Activated T-helper 17 cell treated with anti-CD3 and anti-CD28 coated beads, Interleukin-2, amount 50 U/mL, for 72 hours (primary cell): Measurements from ENCODE around the gene SGK2. TPM values are rescaled to one million over a fixed set of nuclear protein-coding genes. Genes with fewer than 3 reads are reported as not detected.
A peak's percentile ranks its signal among the peaks of the same experiment; 100 is the strongest.

Experiments used
- ATAC-seq: fragments of 150-1000 bp; cut with Tn5 transposase; replicated peaks from 2 replicates; pipeline ENCODE4 v1.10.0; 2021; ENCODE audit warnings: mild to moderate bottlenecking, moderate library complexity
- H3K27ac Mint-ChIP-seq: one replicate; pipeline ENCODE4 v1.8.0; 2022; ENCODE audit warnings: mixed read lengths
- H3K27me3 Mint-ChIP-seq: one replicate; pipeline ENCODE4 v1.8.0; 2022; ENCODE audit warnings: mixed read lengths
- H3K36me3 Mint-ChIP-seq: one replicate; pipeline ENCODE4 v1.8.0; 2022; ENCODE audit warnings: low read depth, mild to moderate bottlenecking, mixed read lengths
- H3K4me1 Mint-ChIP-seq: one replicate; pipeline ENCODE4 v1.8.0; 2022; ENCODE audit warnings: mixed read lengths
- H3K4me3 Mint-ChIP-seq: one replicate; pipeline ENCODE4 v1.8.0; 2022; ENCODE audit warnings: mild to moderate bottlenecking, mixed read lengths
- H3K9me3 Mint-ChIP-seq: one replicate; pipeline ENCODE4 v1.8.0; 2022; ENCODE audit warnings: mixed read lengths
- total RNA-seq, 2 donors: library from RNA; stranded (reverse); gene quantifications; one replicate each; pipeline ENCODE4 v1.2.3, GENCODE V29; 2022

SGK2 gene
- total RNA-seq, 2 donors from 2014 or later = 0.22 to 2.9 TPM

GRCh38 chr20:43531091-43531443, 27.8 kb upstream of the SGK2 start:
- no peak overlapping the region for H3K27ac Mint-ChIP-seq
- H3K36me3 Mint-ChIP-seq = peaks cover 7% of the 10 kb centered on the region
- no peaks in the 10 kb centered on the region for H3K27me3 Mint-ChIP-seq
- no peak overlapping the region for H3K4me3 Mint-ChIP-seq
- H3K4me1 Mint-ChIP-seq = no peaks in the 10 kb centered on the region
- ATAC-seq = no peak
- no peaks in the 10 kb centered on the region for H3K9me3 Mint-ChIP-seq

GRCh38 chr20:43532416-43533055, 26.3 kb upstream of the SGK2 start:
- Mint-ChIP-seq H3K36me3 (peaks cover 14% of the 10 kb centered on the region), H3K4me1 (no peaks in the 10 kb centered on the region), H3K9me3 (no peaks in the 10 kb centered on the region), H3K27me3 (no peaks in the 10 kb centered on the region), H3K27ac (no peak overlapping the region), H3K4me3 (no peak overlapping the region)
- ATAC-seq = no peak

GRCh38 chr20:43533060-43533459, 25.8 kb upstream of the SGK2 start:
- peaks cover 14% of the 10 kb centered on the region for H3K36me3 Mint-ChIP-seq
- no peaks in the 10 kb centered on the region for H3K27me3 Mint-ChIP-seq
- no peak for ATAC-seq
- H3K4me3 Mint-ChIP-seq = no peak overlapping the region
- H3K4me1 Mint-ChIP-seq = no peaks in the 10 kb centered on the region
- H3K27ac Mint-ChIP-seq = no peak overlapping the region
- H3K9me3 Mint-ChIP-seq = no peaks in the 10 kb centered on the region

GRCh38 chr20:43534016-43534415, 24.8 kb upstream of the SGK2 start:
- H3K4me3 Mint-ChIP-seq = no peak overlapping the region
- peaks cover 14% of the 10 kb centered on the region for H3K36me3 Mint-ChIP-seq
- no peaks in the 10 kb centered on the region for H3K9me3 Mint-ChIP-seq
- H3K27me3 Mint-ChIP-seq = no peaks in the 10 kb centered on the region
- no peak for ATAC-seq
- no peak overlapping the region for H3K27ac Mint-ChIP-seq
- H3K4me1 Mint-ChIP-seq = no peaks in the 10 kb centered on the region

GRCh38 chr20:43534791-43535350, 24.0 kb upstream of the SGK2 start:
- Mint-ChIP-seq H3K9me3 (no peaks in the 10 kb centered on the region), H3K27ac (no peak overlapping the region), H3K27me3 (no peaks in the 10 kb centered on the region), H3K36me3 (peaks cover 14% of the 10 kb centered on the region), H3K4me3 (no peak overlapping the region), H3K4me1 (no peaks in the 10 kb centered on the region)
- no peak for ATAC-seq

GRCh38 chr20:43535370-43536004, 23.3 kb upstream of the SGK2 start:
- Mint-ChIP-seq H3K27ac (no peak overlapping the region), H3K4me3 (no peak overlapping the region), H3K27me3 (no peaks in the 10 kb centered on the region), H3K4me1 (no peaks in the 10 kb centered on the region), H3K36me3 (peaks cover 14% of the 10 kb centered on the region), H3K9me3 (no peaks in the 10 kb centered on the region)
- no peak for ATAC-seq

- peaks cover 14% of the 10 kb centered on the region for H3K36me3 Mint-ChIP-seq
- H3K27ac Mint-ChIP-seq = no peak overlapping the region
- H3K4me3 Mint-ChIP-seq = no peak overlapping the region
- ATAC-seq = no peak
- H3K27me3 Mint-ChIP-seq = no peaks in the 10 kb centered on the region
- no peaks in the 10 kb centered on the region for H3K4me1 Mint-ChIP-seq
- H3K9me3 Mint-ChIP-seq = no peaks in the 10 kb centered on the region
Measured at GRCh38 chr20:43536041-43536816, 22.6 kb upstream of the SGK2 start.

- peaks cover 14% of the 10 kb centered on the region for H3K36me3 Mint-ChIP-seq
- no peak overlapping the region for H3K4me3 Mint-ChIP-seq
- H3K27ac Mint-ChIP-seq = no peak overlapping the region
- no peaks in the 10 kb centered on the region for H3K9me3 Mint-ChIP-seq
- H3K27me3 Mint-ChIP-seq = no peaks in the 10 kb centered on the region
- H3K4me1 Mint-ChIP-seq = no peaks in the 10 kb centered on the region
- ATAC-seq = no peak
Measured at GRCh38 chr20:43536817-43537440, 21.9 kb upstream of the SGK2 start.

GRCh38 chr20:43537921-43538877, 20.6 kb upstream of the SGK2 start:
- H3K36me3 Mint-ChIP-seq = peaks cover 14% of the 10 kb centered on the region
- no peaks in the 10 kb centered on the region for H3K4me1 Mint-ChIP-seq
- H3K27me3 Mint-ChIP-seq = no peaks in the 10 kb centered on the region
- H3K4me3 Mint-ChIP-seq = no peak overlapping the region
- H3K27ac Mint-ChIP-seq = no peak overlapping the region
- H3K9me3 Mint-ChIP-seq = no peaks in the 10 kb centered on the region
- peak; percentile 45 for ATAC-seq

- ATAC-seq = no peak
- H3K27ac Mint-ChIP-seq = no peak overlapping the region
- H3K36me3 Mint-ChIP-seq = peaks cover 14% of the 10 kb centered on the region
- H3K27me3 Mint-ChIP-seq = no peaks in the 10 kb centered on the region
- H3K4me3 Mint-ChIP-seq = no peak overlapping the region
- no peaks in the 10 kb centered on the region for H3K4me1 Mint-ChIP-seq
- no peaks in the 10 kb centered on the region for H3K9me3 Mint-ChIP-seq
Measured at GRCh38 chr20:43538878-43539700, 19.7 kb upstream of the SGK2 start.

- H3K27ac Mint-ChIP-seq = no peak overlapping the region
- ATAC-seq = no peak
- H3K27me3 Mint-ChIP-seq = no peaks in the 10 kb centered on the region
- no peaks in the 10 kb centered on the region for H3K9me3 Mint-ChIP-seq
- H3K36me3 Mint-ChIP-seq = peaks cover 14% of the 10 kb centered on the region
- H3K4me3 Mint-ChIP-seq = no peak overlapping the region
- H3K4me1 Mint-ChIP-seq = no peaks in the 10 kb centered on the region
Measured at GRCh38 chr20:43539975-43540672, 18.7 kb upstream of the SGK2 start.

GRCh38 chr20:43540673-43541060, 18.2 kb upstream of the SGK2 start:
- Mint-ChIP-seq H3K4me3 (no peak overlapping the region), H3K9me3 (no peaks in the 10 kb centered on the region), H3K4me1 (no peaks in the 10 kb centered on the region), H3K27ac (no peak overlapping the region), H3K36me3 (peaks cover 11% of the 10 kb centered on the region), H3K27me3 (no peaks in the 10 kb centered on the region)
- ATAC-seq = no peak

GRCh38 chr20:43541214-43541613, 17.6 kb upstream of the SGK2 start:
- no peaks in the 10 kb centered on the region for H3K4me1 Mint-ChIP-seq
- ATAC-seq = no peak
- no peaks in the 10 kb centered on the region for H3K27me3 Mint-ChIP-seq
- H3K27ac Mint-ChIP-seq = no peak overlapping the region
- H3K4me3 Mint-ChIP-seq = no peak overlapping the region
- H3K36me3 Mint-ChIP-seq = peaks cover 6% of the 10 kb centered on the region
- no peaks in the 10 kb centered on the region for H3K9me3 Mint-ChIP-seq
